HG02943 (cell line): ENCODE measurements around the gene MRPL54.
"Not testable (repeated sequence)": the region's sequence is repeated elsewhere in the genome, so short reads cannot be mapped to it uniquely, and the experiment has no call there.

Source experiments
- ATAC-seq: cut with Tn5 transposase; IDR thresholded peaks from one replicate; pipeline ENCODE4 v1.9.1; 2021; ENCODE audit warnings: mild to moderate bottlenecking, low read depth, moderate library complexity; ENCODE audit not compliant: unreplicated experiment

The MRPL54 gene

GRCh38 chr19:3738477-3739220, 23.8 kb upstream of the MRPL54 start:
- ATAC-seq, result no peak

- no peak for ATAC-seq
Observed at GRCh38 chr19:3740431-3740830, 22.1 kb upstream of the MRPL54 start.

- no peak for ATAC-seq
Observed at GRCh38 chr19:3743486-3743885, 19.0 kb upstream of the MRPL54 start.

- ATAC-seq, result no peak
Observed at GRCh38 chr19:3745363-3746045, 17.0 kb upstream of the MRPL54 start.

GRCh38 chr19:3746371-3747056, 16.0 kb upstream of the MRPL54 start:
- ATAC-seq, result no peak

GRCh38 chr19:3748965-3749364, 13.5 kb upstream of the MRPL54 start:
- ATAC-seq, result no peak

GRCh38 chr19:3750211-3750610, 12.3 kb upstream of the MRPL54 start:
- no peak for ATAC-seq

- no peak for ATAC-seq
Observed at GRCh38 chr19:3751236-3751635, 11.2 kb upstream of the MRPL54 start.

GRCh38 chr19:3752492-3752891, 10.0 kb upstream of the MRPL54 start:
- no peak for ATAC-seq

GRCh38 chr19:3753631-3754410, 8.7 kb upstream of the MRPL54 start:
- ATAC-seq, result no peak

- ATAC-seq, result not testable (repeated sequence)
Observed at GRCh38 chr19:3757705-3758104, 4.8 kb upstream of the MRPL54 start.

- ATAC-seq, result not testable (repeated sequence)
Observed at GRCh38 chr19:3758297-3758696, 4.2 kb upstream of the MRPL54 start.

GRCh38 chr19:3759482-3760254, 2.8 kb upstream of the MRPL54 start:
- ATAC-seq, result no peak

GRCh38 chr19:3760871-3761361, 1.6 kb upstream of the MRPL54 start:
- no peak for ATAC-seq

- ATAC-seq, result no peak
Observed at GRCh38 chr19:3761382-3762129, 926 bp upstream of the MRPL54 start, which contains the start of gene APBA3. Gene APBA3, minus strand, starts transcription at chr19:3761692. Its CDS starts 1,428 bp downstream, at chr19:3760264.

- no peak for ATAC-seq
Observed at GRCh38 chr19:3762130-3762473, 380 bp upstream of the MRPL54 start.

GRCh38 chr19:3765121-3765520, 2.6 kb downstream of the MRPL54 start:
- no peak for ATAC-seq

- not testable (repeated sequence) for ATAC-seq
Observed at GRCh38 chr19:3765757-3766156, 3.3 kb downstream of the MRPL54 start.

GRCh38 chr19:3766520-3766919, 4.0 kb downstream of the MRPL54 start:
- ATAC-seq, result no peak
